Stimulated activated CD4-positive, alpha-beta T cell treated with anti-CD3 and anti-CD28 coated beads, Interleukin-1b, Interleukin-23, amount 100 ng/mL, for 4 hours (primary cell): ENCODE results near the gene SIGLEC6.
"Not testable (repeated sequence)": the region's sequence is repeated elsewhere in the genome, so short reads cannot be mapped to it uniquely, and the experiment has no call there.

ENCODE experiments used
- DNase-seq, 2 donors: peaks; one replicate each; pipeline ENCODE4 v3.0.0-alpha.2; 2020; ENCODE audit warnings: low read depth in 2 of 2

The SIGLEC6 gene

DNA sequence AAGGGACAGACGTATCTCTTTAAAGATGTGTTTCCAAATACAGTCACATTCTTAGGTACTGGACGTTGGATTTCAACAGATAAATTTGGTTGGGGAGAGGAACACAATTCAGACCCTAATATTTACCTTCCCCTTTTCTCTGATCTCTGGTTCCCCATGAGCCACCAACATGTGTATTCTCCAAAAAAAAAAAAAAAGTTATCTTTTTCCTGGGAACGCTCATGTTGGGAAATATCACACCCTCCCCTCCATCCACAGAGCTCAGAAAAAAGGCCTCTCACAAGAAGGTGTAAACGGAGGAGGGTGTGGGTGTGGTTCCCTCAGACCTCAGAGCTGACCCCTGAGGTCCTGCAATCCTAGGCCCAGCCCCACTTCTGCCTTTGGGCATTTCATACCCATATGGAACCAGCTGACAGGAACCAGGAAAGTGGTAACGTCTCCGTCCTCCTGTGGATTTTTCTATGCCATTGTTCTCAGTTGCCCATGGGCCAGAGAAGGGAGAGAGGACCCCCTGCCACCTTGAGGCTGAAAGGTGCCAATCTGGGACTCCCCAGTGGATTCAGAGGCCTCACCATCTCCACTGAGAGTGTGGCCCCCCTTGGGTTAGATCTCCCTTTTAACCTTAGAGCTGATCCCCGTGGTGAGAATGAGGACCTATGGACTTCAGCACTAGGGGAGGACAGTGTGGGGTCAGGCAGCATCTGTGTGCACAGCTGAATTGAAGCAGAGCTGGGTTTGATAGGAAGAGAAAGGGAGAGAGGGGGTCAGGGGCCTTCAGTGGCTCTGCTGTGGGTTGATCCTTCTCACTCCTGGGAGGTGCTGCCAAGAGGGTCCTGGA, 21.4 kb downstream of the SIGLEC6 start:
- no peak for DNase-seq

DNA sequence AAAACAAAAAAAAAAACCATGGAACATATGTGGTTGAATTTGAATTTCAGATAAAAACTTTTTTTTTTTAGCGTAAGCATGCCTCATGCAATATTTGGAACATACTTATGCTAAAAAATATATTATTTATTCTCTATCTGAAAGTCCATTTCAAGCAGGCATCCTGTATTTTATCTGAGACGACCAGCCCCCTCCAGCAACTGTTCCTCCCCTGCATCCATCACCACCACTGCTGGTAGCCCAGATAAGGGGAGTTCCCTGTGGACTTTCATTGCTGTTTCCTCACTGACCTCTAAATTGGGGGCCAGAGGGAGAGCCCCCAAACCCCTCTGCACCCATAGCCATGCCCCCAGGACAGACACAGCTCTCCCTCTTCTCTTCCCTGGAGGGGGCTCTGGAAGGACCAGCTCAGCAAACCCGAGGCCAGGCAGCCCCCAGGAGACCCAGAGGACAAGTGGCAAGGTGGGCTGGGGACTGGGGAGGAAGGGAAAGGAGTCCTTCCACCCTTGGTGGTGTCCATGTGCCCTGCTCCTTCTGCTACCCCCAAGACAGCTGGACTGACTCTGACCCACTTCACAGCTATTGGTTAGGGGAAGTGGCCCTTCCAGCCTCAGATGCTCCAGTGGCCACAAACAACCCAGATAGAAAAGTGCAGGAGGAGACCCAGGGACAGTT, 23.3 kb downstream of the SIGLEC6 start:
- DNase-seq: no peak

DNA sequence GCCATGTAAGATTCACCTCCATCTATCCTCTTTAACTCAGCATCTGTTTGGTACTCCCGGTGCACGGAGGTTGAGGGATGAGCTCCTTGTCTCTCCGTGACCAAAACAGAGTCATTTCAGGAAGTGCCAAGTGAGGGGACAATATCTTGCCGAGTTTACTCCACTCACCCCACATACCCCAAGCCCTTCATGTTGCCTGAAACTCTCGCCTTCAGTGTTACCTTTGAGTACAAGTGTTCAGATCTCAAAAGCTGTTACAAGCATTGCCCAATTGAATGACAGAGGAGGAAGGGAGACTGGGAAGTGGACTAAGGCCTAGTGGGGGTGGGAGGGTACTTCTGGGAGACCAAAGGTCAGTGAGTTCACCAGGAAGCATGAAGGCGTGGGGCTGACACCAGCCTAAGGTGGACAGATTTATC, 23.8 kb downstream of the SIGLEC6 start:
- no peak for DNase-seq

DNA sequence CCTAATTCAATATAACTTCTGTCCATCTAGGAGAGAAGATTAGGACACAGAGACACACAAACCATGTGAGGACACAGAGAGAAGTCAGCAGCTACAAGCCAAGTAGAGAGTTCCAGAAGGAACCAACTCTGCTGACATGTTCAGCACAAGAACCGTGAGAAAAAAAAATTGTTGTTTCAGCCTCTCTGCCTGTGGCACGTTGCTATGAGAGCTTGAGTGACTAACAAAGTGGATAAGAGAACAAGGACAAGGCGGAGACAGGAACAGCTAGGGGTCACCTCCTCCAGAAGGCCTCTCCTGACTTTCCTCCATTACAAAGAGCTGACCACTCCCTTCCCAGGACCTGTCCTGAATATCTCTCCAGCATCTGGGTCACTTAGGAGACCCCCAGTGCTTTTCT, 24.3 kb downstream of the SIGLEC6 start:
- DNase-seq: no peak

DNA sequence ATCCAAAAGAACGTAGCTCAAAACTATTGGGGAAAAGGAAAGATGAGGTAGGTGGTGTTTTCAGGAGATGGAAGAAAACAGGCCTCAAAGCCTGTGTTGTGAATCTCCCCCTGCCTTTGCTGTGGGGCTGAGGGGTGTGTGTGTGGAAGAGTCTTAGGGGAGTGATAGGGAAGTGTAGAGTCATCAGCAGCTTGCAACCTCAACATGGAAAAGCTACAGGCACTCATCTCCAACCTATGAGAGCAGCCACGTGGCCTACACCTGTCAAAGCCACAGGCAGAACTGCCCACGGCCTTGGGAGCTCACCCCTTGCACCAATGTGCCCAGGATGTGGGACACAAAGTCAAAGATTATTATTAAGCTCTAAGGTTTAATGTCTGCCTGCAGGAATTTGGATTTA, 25.6 kb downstream of the SIGLEC6 start:
- no peak for DNase-seq

DNA sequence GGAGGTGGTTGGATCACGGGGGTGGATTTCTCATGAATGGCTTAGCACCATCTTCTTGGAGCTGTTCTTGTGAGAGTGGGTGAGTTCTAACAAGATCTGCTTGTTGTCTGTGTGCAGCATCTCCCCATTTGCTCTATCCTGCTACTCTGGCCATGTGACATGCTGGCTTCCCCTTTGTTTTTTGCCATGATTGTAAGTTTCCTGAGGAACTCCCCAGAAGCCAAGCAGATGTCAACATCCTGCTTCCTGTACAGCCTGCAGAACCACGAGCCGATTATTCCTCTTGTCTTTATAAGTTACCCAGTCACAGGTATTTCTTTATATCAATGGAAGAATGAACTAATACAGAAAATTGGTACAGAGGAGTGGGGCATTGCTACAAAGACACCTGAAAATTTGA, 27.6 kb downstream of the SIGLEC6 start:
- DNase-seq: no peak

DNA sequence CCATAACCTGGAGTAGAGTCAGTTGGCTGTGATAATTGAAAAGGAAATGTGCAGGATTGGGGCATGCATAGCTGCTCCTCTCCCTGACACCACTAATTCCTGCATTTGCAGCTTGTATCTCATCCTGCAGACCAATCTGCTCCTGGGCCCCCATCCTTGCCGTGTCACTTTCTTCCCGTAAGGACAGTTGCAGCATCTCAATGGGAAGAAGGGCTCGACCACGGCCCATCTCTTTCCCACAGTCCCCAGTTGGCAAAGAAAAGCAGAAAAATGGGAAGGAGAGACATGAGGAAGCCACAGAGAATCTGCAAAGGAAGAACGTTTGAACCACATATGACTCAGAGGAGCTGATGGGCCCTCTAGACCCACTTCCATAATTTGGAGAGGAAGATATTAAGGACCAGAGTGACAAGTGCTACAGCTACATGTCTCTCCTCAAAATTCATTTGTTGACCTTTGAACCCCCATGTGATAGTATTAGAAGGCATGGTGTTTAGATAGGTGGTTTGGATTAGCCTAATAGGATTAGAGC, 28.1 kb downstream of the SIGLEC6 start:
- no peak for DNase-seq

DNA sequence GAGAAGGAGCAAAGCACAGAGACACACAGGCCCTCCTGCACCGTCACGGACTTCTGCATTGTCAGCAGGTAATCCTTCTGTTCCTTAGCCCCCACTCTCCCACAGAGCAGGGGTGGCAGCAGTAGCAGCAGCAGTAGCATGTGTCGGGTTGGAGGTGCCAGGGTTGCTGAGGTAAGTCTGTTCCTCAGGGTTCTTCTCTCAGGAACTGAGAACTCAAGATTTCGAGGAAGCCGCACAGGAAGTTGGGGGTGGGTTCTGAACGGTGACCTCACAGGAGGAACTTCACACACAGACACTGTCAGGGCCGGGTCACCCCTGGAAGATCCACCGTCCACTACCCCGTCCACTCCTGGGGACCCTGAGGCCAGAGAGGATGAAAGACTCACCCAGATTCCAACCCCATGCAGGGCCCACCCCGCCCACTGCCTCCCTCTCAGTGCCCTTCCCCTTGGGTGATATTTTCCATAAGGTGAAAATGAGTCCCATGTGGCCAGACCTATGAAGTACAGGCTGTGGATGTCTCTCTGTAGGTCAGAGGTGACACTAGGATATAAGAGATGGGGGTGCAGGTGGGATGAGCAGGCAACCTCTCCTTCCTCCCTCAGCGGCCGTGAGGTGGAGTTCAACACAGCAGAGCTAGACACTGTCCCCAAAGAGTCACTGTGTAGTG, 29.7 kb downstream of the SIGLEC6 start, which contains the start of gene SIGLEC12:
SIGLEC12 (minus strand) TSS at position 207 of the 670 bp plus-strand sequence; CDS start at position 140, 67 bp downstream.
- DNase-seq: no peak

DNA sequence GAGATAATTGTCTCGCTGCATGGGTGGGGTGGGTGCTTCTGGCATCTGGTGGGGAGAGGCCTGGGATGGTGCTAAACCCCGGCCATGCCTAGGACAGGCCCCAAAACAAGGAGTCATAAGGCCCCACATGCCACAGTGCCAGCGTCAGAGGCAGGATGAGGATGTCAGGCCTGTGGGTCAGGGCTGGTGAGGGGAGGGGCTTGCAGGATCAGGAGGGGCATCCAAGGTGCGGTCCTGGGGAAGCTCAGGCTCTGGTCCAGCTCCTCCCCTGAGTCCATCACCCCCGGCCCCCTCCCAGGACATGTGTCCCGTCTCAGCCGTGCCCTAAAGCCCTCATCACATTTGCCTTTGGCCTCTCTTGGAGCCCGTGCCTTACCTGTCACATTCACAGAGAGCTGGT, 30.5 kb downstream of the SIGLEC6 start:
- not testable (repeated sequence) for DNase-seq

DNA sequence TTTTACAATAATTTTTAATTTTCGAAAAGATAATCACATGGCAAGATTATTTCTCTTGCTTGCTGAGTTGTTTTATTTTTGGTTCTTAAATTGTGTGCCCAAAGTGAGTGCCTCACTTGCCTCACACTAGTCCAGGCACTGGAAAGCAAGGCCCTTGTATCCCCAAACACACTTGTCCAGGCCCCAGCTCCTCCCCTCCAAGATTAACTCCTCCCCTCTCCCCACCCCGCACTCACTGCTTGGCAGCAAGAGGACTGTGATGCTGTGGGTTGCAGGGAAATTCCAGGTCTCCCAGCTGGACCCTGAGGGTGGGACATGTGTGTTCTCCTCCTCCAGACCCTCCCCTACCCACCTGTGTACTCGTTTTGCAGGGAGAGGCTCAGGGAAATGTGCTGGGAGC, 33.8 kb downstream of the SIGLEC6 start:
- no peak for DNase-seq

DNA sequence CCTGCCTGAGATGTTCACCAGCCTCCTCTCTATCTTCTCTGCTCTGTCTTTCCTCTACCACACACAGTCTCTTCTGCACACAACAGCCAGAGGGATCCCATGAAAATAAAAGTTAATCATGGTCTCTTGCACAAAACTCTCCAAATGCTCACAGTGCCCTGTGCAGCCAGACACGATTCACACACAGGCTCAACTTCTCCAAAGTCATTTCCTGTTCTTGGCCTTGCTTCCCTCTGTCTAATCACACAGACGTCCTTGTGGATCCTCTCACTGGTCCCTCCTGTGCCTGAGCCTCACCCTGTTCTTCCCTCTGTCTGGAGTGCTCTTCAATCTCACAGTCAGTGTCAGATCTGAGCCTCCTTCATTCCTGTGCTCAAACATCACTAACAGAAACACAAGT, 37.7 kb downstream of the SIGLEC6 start:
- DNase-seq: no peak

DNA sequence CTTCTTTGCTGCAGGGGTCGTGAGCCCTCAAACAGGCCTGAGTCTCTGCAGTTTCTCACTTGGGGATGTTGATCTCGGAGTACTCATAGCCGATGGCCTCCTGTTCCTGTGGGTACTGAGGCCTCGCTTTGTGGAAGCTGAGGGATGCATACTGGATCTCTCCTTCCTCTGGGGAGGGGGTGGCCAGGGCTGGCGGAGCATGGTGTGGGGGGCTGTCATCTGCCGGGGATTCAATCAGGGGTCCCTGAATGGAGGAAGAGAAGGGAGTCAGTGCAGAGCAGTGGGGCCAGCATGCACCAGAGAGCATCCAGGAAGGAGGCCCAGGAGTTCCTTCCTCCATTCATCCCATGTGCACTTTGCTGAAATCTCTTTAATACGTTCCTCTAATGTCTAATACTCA, 39.9 kb downstream of the SIGLEC6 start:
- DNase-seq: no peak

DNA sequence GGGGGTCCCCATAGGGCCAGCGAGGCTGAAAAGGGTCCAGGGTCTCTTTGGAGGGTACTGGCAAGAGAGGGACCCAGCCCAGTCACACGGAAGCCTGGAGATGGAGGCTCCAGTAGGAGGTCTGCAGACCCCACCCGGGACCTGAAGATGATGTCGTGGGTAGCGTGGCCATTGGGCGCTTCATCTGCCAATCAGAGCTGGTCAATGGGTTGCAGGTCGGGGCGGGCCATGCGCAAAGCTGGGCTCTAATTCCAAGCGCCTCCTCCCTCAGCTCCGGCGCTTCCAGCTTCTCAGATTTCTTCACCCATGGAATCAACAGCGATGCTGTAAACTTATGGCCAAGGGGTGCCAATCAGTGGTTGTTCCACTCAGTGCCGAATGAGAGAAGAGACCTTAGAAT, 40.8 kb downstream of the SIGLEC6 start:
- no peak for DNase-seq

DNA sequence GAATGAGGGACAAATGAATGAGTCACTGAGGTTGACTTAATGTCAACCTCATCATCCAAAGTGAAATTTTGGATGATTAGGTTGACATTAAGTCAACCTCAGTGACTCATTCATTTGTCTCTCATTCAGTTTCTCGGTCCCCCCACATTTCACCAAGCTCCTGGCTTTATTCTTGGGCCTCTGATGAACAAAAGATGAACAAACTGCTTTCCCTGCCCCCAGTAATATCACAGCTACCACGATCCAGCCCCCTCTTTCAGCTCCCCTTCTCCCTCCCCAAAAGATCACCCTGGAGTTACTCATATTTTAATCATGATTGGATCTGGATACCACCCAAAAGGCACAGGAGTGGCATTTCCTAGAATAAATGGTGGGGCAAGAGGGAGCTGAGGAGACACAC, 42.4 kb downstream of the SIGLEC6 start:
- peak in 1 of 2 donors; percentile 23 for DNase-seq

DNA sequence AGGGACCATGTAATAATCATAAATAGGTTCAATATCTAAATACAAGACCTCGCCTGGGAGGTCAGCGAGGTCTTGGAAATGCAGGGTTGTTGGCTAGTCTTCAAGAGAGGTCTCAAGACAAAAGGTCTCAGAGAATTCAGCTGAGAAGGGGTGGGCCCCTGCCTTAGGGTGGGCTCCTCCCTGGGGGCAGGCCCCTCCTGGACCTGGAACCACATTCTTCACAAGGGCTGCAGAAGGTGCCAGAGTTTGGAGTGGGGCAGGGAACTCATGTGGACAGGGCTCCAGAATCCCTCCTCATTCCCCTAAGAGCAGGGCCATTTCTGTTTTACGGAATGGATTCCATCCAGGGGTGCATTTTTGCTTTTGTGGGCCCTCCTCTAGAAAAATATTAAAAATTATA, 43.0 kb downstream of the SIGLEC6 start:
- DNase-seq: no peak

DNA sequence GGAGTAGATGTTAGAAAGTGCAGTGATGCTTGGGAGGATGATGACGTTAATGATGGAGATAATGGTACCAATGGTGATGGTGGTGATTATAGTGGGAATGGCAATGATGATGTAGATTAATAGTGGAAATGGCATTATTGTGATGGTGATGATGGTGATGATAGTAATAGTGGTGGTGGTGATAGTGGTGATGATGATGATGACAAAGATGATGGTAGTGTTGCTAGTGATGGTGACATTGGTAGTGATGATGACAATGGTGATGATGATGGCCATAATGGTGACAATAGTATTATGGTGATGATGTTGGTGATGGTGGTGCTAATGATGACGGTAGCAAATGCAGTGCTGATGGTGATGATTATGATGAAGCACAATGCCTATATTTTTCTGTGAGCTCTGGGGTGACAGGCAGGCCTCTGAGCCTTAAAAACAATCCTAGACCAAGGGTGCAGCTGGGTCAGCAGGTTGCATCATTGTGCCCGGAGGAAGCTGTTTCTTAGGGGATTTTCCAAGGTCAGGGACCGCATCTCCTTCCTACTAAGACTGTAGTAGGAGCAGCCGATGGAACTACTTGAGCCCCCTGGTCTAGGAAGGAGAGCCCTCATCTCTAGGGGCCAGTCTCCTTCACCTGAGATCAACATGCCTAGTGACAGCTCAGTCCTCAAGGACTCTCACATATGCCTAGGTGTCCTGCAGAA, 45.4 kb downstream of the SIGLEC6 start:
- no peak for DNase-seq

DNA sequence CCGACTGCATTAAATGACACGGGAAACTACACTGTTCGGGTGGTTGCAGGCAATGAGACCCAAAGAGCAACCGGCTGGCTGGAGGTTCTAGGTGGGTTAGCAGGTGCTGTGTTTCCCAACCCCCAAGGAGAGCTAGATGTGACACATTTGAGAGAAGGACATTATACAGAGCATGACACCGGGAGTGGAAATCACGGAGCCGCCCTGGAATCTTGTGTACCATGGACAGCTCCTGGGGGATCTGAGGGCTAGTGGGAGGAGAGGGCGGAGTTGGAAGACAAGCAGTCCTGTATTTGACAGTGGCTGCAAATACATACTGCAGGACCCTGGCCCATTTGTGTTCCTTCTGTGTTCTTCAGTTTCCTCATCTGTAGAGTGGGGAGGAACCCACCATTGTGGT, 50.9 kb downstream of the SIGLEC6 start:
- no peak for DNase-seq

DNA sequence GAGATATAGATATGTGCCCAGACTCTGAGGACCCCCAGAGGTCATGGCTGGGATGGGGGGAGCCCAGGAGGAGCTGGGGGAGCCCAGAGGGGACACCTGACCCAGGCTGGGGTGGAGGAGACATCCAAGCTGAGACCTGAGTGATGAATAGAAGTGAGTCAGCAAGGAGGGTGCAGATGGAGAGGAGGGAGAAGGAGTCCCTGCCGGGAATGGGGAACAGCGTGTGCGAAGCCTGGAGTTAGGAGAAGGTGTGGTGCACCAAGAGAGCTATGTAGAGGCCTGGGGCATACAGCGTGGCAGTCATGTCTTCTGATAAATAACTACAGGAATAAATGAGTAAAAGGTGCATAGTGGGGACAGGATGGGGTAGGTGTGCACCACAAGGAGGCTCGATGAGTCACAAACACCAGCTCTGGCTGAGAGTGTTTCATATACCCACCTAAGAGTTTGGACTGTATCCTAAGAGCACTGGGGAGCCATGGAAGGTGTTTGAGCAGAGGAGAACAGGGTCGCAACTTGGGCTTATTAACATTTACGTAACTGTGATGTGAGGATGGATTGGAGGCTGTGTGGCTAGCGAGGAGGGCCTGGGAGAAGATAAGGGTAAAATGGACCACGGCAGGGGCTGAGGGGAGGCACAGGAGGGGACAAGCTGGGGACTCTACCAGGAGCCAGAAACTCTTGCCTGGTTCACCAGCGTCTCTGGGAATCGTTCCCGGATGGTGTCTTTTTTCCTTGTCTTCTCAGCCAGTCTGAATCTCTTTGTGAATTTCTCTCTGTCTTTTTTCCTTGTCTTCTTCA, 51.7 kb downstream of the SIGLEC6 start:
- peak in 1 of 2 donors; percentile 22 for DNase-seq

DNA sequence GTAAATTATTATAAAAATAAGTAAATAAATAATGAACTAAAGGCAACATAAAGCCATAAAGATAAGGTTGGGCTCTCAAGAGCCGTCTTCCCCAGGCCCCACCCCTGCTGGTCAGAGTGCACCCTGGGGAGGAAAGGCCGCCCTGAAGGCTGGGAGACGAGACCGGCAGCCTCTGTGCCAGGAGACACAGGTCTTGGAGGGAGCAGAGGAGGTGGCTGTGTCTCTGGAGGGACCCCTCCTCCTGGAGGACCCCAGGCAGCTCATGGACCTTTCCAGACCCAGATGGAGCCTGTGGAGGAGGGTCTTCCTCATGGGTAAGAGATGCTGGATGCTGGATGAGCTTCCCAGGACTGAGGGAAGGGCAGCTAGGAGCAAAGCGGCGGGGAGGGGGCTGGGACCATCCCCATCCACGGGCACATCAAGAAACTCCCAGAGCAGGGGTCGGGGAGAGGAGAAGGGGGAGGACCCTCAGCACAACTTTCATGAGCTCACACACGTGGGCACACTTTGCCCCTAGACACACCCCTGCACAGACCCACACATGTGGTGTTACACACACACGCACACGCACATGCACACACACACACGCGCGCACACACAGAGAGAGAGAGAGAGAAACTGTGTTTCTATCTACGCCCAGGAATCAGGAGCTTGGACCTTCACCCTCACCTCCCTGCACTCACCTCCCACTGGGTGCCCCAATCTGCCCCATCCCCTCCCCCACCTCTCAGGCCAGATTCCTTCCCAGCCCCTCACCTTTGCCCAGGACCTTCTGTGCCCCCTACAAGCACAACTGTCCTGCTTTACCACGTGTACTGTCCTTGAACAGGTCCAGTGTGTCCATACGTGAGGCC, 52.9 kb downstream of the SIGLEC6 start, which contains the start of gene CEACAM18:
CEACAM18 (plus strand) TSS at position 159 of the 854 bp plus-strand sequence.
- no peak for DNase-seq

DNA sequence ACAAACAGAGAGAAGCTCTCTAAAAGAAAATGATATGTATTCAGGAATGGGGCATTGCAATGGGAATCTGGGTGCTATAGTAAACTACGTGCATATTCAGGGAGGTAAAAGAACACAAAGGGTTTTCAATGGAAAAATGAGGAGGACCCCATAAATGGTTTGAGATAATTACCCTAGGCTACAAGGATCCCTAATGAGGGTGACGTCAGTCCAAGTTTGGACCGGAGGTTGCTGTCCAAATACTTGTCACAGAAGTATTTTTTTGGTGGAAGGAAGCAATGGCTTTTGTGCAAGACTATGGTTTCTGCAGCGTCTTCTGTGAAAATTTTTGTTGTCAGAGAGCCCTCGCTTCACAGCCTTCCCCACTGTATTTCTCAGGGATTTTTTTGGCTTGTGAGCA, 54.1 kb downstream of the SIGLEC6 start:
- DNase-seq: no peak
